Epithelial cell of esophagus (primary cell): ENCODE measurements around the gene PHKB.

ENCODE experiments used
- DNase-seq: peaks from one replicate; pipeline ENCODE4 v3.0.0; 2010; ENCODE audit warnings: low read depth
- H3K4me3 ChIP-seq: 2 replicates; pipeline ENCODE4 v1.5.1; 2011; ENCODE audit warnings: mild to moderate bottlenecking, low read length, control low read depth
- TF ChIP-seq, protein P1 (sequence below): IDR thresholded peaks from 2 replicates; pipeline ENCODE4 v1.5.1; 2011; ENCODE audit warnings: low read depth, mild to moderate bottlenecking, low read length, control low read depth, inconsistent platforms; ENCODE audit not compliant: insufficient read depth; ENCODE audit errors: missing control alignments

The PHKB gene

GRCh38 chr16:47561286-47561685, 100.2 kb downstream of the PHKB start:
- TF ChIP-seq, protein P1, sequence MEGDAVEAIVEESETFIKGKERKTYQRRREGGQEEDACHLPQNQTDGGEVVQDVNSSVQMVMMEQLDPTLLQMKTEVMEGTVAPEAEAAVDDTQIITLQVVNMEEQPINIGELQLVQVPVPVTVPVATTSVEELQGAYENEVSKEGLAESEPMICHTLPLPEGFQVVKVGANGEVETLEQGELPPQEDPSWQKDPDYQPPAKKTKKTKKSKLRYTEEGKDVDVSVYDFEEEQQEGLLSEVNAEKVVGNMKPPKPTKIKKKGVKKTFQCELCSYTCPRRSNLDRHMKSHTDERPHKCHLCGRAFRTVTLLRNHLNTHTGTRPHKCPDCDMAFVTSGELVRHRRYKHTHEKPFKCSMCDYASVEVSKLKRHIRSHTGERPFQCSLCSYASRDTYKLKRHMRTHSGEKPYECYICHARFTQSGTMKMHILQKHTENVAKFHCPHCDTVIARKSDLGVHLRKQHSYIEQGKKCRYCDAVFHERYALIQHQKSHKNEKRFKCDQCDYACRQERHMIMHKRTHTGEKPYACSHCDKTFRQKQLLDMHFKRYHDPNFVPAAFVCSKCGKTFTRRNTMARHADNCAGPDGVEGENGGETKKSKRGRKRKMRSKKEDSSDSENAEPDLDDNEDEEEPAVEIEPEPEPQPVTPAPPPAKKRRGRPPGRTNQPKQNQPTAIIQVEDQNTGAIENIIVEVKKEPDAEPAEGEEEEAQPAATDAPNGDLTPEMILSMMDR = no peak
- no peak for DNase-seq
- H3K4me3 ChIP-seq = no peak overlapping the region

DNA sequence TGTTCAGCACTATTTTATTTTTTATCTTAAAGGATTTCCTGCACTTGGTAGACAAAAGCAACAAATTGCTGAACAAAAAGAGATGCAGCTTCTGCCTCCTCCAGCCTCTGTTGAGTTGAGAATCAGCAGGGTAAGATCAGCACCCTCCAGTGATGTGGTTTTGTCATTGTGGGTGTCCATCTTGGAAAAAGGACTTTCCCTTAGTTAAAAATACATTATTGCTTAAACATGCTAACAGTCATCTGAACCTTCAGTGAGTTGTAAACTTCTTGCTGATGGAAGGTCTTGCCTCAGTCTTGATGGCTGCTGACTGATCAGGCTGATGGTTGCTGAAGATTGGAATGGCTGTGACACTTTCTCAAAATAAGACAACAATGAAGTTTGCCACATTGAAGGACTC, 101.2 kb downstream of the PHKB start:
- TF ChIP-seq, protein P1 = no peak
- no peak overlapping the region for H3K4me3 ChIP-seq
- DNase-seq = no peak

- H3K4me3 ChIP-seq = no peak overlapping the region
- DNase-seq = peak; percentile 79
- TF ChIP-seq, protein P1 = no peak
These were observed 104.3 kb downstream of the PHKB start for GRCh38 chr16:47565454-47565853.

DNA sequence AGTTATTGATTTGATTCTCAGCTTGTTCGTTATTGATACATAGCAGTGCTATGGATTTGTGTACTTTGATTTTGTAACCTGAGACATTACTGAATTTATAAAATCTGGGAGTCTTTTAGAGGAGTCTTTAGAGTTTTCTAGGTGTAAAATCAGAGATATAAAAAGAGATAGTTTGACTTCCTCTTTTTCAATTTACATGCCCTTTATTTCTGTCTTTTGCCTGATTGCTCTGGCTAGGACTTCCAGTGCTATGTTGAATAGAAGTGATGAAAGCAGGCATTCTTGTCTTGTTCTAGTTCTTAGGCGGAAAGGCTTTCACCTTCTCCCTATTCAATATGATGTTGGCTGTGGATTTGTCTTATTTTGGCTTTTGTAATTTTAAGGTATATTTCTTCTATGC, 106.2 kb downstream of the PHKB start:
- H3K4me3 ChIP-seq = no peak overlapping the region
- TF ChIP-seq, protein P1 = no peak
- no peak for DNase-seq

DNA sequence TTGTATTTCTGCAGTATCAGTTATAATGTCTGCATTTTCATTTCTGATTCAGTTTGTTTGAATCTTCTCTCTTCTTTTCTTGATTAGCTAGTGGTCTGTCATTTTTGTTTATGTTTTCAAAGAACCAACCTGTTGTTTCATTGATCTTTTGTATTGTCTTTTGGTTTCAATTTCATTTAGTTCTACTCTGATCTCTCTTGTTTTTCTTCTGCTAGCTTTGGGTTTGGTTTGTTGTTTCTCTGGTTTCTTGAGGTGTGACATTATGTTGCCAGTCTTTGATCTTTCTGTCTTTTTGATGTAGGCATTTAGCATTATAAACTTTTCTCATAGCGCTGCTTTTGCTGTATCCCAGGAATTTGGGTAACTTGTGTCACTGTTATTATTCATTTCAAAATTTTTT, 107.2 kb downstream of the PHKB start:
- TF ChIP-seq, protein P1 = no peak
- no peak for DNase-seq
- H3K4me3 ChIP-seq = no peak overlapping the region

DNA sequence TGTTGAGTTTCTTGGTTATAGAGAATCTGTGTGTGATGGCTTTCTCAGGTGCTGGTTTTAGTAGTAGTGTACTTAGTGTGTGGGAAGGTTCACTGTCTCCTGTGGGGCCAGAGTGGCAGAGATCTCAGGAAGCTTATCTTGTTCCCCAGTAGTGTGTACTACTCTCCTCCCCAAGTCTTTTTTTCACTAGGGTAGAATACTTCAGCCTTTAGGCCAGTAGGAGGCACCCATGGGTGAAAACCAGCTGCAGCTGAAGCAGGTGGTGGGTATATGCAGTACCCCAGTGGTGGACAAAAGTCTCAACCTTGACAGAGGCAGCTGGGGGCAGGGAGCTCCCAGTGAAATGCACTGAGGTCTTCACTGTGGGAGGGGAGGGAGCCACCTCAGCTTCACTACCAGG, 109.9 kb downstream of the PHKB start:
- DNase-seq = no peak
- H3K4me3 ChIP-seq = no peak overlapping the region
- TF ChIP-seq, protein P1 = no peak

DNA sequence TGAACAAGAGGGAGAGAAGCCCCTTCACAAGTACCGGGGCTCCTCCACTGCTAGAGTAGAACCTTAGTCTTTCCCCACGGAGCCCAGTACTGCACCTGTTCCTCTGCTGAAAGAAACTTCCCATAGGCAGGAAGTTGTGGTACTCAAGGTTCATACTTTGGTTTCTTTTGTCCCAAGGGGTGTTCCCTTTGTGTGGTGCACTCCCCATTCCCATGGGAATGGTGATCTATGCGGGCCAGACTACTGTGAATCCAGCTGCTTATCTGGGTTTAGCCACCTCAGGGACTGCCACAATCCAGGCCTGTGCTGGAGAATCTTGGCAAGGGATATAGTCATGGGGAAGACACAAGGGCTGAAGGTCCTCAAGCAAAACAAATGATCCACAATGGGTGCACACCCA, 110.6 kb downstream of the PHKB start:
- TF ChIP-seq, protein P1 = no peak

More for the DNA sequence above, 110.6 kb downstream of the PHKB start:
- H3K4me3 ChIP-seq = no peak overlapping the region
- DNase-seq = no peak
